K562 (cell line): Measurements from ENCODE around the gene MYO1D. TPM values are rescaled to one million over a fixed set of nuclear protein-coding genes. Genes with fewer than 3 reads are reported as not detected.
A peak's percentile ranks its signal among the peaks of the same experiment; 100 is the strongest.

Source experiments
- ATAC-seq: fragments of 200-7000 bp; cut with Tn5 transposase; 3 replicates; pipeline ENCODE4 v1.9.1; 2020; ENCODE audit warnings: moderate library complexity
- BruUV-seq: library from RNA; stranded (reverse); fragments of 400-500 nt; replicated peaks from 2 replicates; lab custom pipeline; 2021; lab: Mats Ljungman, UMichigan
- CTCF ChIA-PET: fragments of 300-600 bp; formaldehyde crosslinking; extraction: SDS; loops from one replicate; lab custom pipeline; 2021; ENCODE audit warnings: low intra/inter-chr PET ratio; lab: Yijun Ruan, JAX
- POLR2A ChIA-PET: fragments of 300-600, 350-650 bp; sonication (Branson Sonifier 250); formaldehyde crosslinking; extraction: SDS; loops from one replicate; lab custom pipeline; 2021; ENCODE audit warnings: antibody characterized with exemption, inconsistent platforms; lab: Yijun Ruan, JAX
- DNase-seq, 4 experiments: peaks; one replicate each; pipeline versions ENCODE4 v3.0.0 to v3.0.0-alpha.2; 2011 to 2018; ENCODE audit warnings: low spot score in 3 of 4, mixed read lengths in 3 of 4; ENCODE audit errors: extremely low read depth in 1 of 4
- FAIRE-seq: peaks from 2 replicates; lab custom pipeline; 2011; peaks lifted over from hg19 to GRCh38; lab: Jason Lieb, UNC
- H2AFZ ChIP-seq: 2 replicates; pipeline ENCODE4 v1.6.0; 2011; ENCODE audit warnings: low read depth, low read length, control low read depth, inconsistent platforms
- H3K27ac ChIP-seq: fragments of 200-600 bp; 3 replicates; pipeline ENCODE4 v1.8.0; 2011; ENCODE audit warnings: low read depth, mild to moderate bottlenecking, control low read depth, inconsistent platforms, low read length, moderate library complexity, mixed read lengths; ENCODE audit errors: extremely low read depth
- H3K27me3 ChIP-seq, 2 experiments: fragments of 300-600 bp in 1 of 2; 2 replicates in 1 of 2; 3 replicates in 1 of 2; pipeline versions ENCODE4 v1.6.0 to v1.8.0; 2011; ENCODE audit warnings: inconsistent platforms in 2 of 2, low read length in 2 of 2, mild to moderate bottlenecking in 1 of 2, mixed read lengths in 1 of 2, moderate library complexity in 1 of 2; ENCODE audit not compliant: control insufficient read depth in 2 of 2, insufficient read depth in 2 of 2
- H3K36me3 ChIP-seq: fragments of 300-600 bp; 3 replicates; pipeline ENCODE4 v1.8.0; 2011; ENCODE audit warnings: mild to moderate bottlenecking, low read length, inconsistent platforms; ENCODE audit not compliant: control insufficient read depth, insufficient read depth
- H3K4me1 ChIP-seq, 2 experiments: fragments of 200-600 bp in 1 of 2; replicated peaks in 1 of 2; 2 replicates in 1 of 2; 3 replicates in 1 of 2; pipeline versions ENCODE4 v1.5.1 to v1.8.0; 2011; ENCODE audit warnings: inconsistent platforms in 2 of 2, low read length in 2 of 2, mild to moderate bottlenecking in 1 of 2, mixed read lengths in 1 of 2, moderate library complexity in 1 of 2; ENCODE audit not compliant: control insufficient read depth in 2 of 2, insufficient read depth in 2 of 2
- H3K4me2 ChIP-seq: 2 replicates; pipeline ENCODE4 v1.6.1; 2011; ENCODE audit warnings: low read length, control low read depth, inconsistent platforms, mixed read lengths; ENCODE audit not compliant: insufficient read depth
- H3K4me3 ChIP-seq: fragments of 200-600 bp; sonication (generic), shearing (Covaris generic); 2 replicates; pipeline ENCODE4 v1.5.1; 2016; ENCODE audit warnings: control low read depth, inconsistent platforms
- H3K79me2 ChIP-seq: fragments of 200-600 bp; 3 replicates; pipeline ENCODE4 v1.8.0; 2011; ENCODE audit warnings: low read length, inconsistent platforms; ENCODE audit not compliant: control insufficient read depth, insufficient read depth
- H3K9ac ChIP-seq, 2 experiments: 2 replicates each; pipeline versions ENCODE4 v1.6.0 to v1.6.1; 2011; ENCODE audit warnings: low read depth in 2 of 2, low read length in 2 of 2, control low read depth in 1 of 2, inconsistent platforms in 1 of 2, mild to moderate bottlenecking in 1 of 2, mixed read lengths in 1 of 2; ENCODE audit not compliant: insufficient read depth in 1 of 2
- H3K9me1 ChIP-seq: one replicate; pipeline ENCODE4 v1.6.0; 2011; ENCODE audit warnings: inconsistent platforms, mild to moderate bottlenecking, low read length, moderate library complexity; ENCODE audit not compliant: control insufficient read depth, insufficient read depth
- H3K9me3 ChIP-seq: replicated peaks from 2 replicates; pipeline ENCODE4 v1.5.1; 2011; ENCODE audit warnings: low read depth, low read length, inconsistent platforms; ENCODE audit not compliant: control insufficient read depth, insufficient read depth
- H4K20me1 ChIP-seq: replicated peaks from 2 replicates; pipeline ENCODE4 v1.6.1; 2011; ENCODE audit warnings: low read length, inconsistent platforms, mixed read lengths; ENCODE audit not compliant: control insufficient read depth, insufficient read depth
- CBFA2T3 ChIP-seq: fragments of 450-650 bp; IDR thresholded peaks from 2 replicates; pipeline ENCODE4 v1.6.1; 2017
- EP300 ChIP-seq: IDR thresholded peaks from 2 replicates; pipeline ENCODE4 v1.6.1; 2012; ENCODE audit warnings: low read length, improper control_type of control experiment
- WGBS: fragments of 100-300 bp; shearing (Covaris generic); methylation state at CpG from one replicate; pipeline ENCODE4 v1.1.6; 2016; ENCODE audit warnings: low coverage, mixed read lengths; ENCODE audit not compliant: insufficient coverage; ENCODE audit errors: missing lambda C conversion rate; 5-methylcytosine and 5-hydroxymethylcytosine counted together
- in situ Hi-C: fragments of 300-500 bp; cut with MboI; formaldehyde crosslinking; loops from 4 replicates; pipeline ENCODE4 v1.15.0; 2018; ENCODE audit warnings: inconsistent platforms, mixed read lengths
- intact Hi-C: fragments of 100-400 bp; cut with micrococcal nuclease; formaldehyde crosslinking; loops from 2 replicates; pipeline ENCODE4 v1.14.2; 2022
- polyA plus RNA-seq, 8 experiments: library from polyadenylated mRNA; depleted of rRNA in 4 of 8; stranded (reverse) in 5 of 8; unstranded in 3 of 8; fragments of >200 nt; fragmentation: Nextera tagmentation in 2 of 8; fragmentation: Illumina TruSeq in 1 of 8; extraction: Ambion mirVana in 2 of 8; extraction: Trizol in 1 of 8; gene quantifications; 2 replicates each; pipeline versions ENCODE4 v1.2.1 to v1.2.3, GENCODE V29; 2011 to 2014; ENCODE audit warnings: inconsistent platforms in 1 of 8, missing spikeins in 1 of 8
- total RNA-seq, 7 experiments: library from RNA; depleted of rRNA in 6 of 7; stranded (reverse); fragments of >200 nt in 6 of 7; fragmentation: Illumina TruSeq in 2 of 7; extraction: Trizol in 2 of 7; gene quantifications; 2 replicates each; pipeline versions ENCODE4 v1.2.1 to v1.2.3, GENCODE V29; 2011 to 2021; ENCODE audit warnings: low replicate concordance in 1 of 7
- TF ChIP-seq, protein P1 (sequence below): fragments of 450-650 bp; IDR thresholded peaks from 2 replicates; pipeline ENCODE4 v1.6.1; 2017; ENCODE audit warnings: mild to moderate bottlenecking, moderate library complexity
- TF ChIP-seq, protein P2 (sequence below): fragments of 250-450 bp; sonication (Bioruptor Pico); IDR thresholded peaks from 2 replicates; pipeline ENCODE4 v1.8.0; 2021; ENCODE audit warnings: moderate library complexity, mild to moderate bottlenecking, inconsistent platforms
- TF ChIP-seq, protein P3 (sequence below): fragments of 450-650 bp; formaldehyde crosslinking; IDR thresholded peaks from 2 replicates; pipeline ENCODE4 v1.4.0; 2020; ENCODE audit warnings: mild to moderate bottlenecking, mixed read lengths

Gene MYO1D
- total and polyA plus RNA-seq, 9 of the 15 experiments (the other 6 are each of a cell fraction or from before 2014, with no cell fraction given): 2.1 to 71.2 (median 45.4) TPM

DNA sequence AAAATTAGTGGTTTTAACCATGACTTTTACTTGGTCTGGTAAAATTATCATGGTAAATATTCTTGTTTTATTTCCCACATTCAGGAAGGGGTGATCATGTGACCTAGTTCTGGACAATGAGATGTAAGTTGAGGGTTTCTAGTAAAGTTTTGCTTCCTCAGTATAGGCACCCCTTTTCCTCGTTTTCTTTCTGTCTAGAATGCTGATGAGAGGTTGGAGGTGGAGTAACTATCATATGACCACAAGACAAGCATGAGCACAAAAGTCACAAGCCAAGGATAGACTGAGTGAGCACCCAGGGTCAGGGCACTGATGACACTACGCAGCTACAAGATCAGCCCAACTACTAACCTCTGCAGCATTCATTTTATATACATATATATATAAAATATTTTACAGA is 53.9 kb downstream of the MYO1D start:
- H3K36me3 ChIP-seq: no peaks in the 10 kb centered on the region; the same call in 1 of the 3 replicates
- intact Hi-C loops: no loop called here
- no peak for FAIRE-seq
- TF ChIP-seq EP300: no peak
- TF ChIP-seq, protein P1, sequence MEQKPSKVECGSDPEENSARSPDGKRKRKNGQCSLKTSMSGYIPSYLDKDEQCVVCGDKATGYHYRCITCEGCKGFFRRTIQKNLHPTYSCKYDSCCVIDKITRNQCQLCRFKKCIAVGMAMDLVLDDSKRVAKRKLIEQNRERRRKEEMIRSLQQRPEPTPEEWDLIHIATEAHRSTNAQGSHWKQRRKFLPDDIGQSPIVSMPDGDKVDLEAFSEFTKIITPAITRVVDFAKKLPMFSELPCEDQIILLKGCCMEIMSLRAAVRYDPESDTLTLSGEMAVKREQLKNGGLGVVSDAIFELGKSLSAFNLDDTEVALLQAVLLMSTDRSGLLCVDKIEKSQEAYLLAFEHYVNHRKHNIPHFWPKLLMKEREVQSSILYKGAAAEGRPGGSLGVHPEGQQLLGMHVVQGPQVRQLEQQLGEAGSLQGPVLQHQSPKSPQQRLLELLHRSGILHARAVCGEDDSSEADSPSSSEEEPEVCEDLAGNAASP: no peak
- TF ChIP-seq, protein P2, sequence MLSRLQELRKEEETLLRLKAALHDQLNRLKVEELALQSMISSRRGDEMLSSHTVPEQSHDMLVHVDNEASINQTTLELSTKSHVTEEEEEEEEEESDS: no peak
- no peak for TF ChIP-seq CBFA2T3
- TF ChIP-seq, protein P3, sequence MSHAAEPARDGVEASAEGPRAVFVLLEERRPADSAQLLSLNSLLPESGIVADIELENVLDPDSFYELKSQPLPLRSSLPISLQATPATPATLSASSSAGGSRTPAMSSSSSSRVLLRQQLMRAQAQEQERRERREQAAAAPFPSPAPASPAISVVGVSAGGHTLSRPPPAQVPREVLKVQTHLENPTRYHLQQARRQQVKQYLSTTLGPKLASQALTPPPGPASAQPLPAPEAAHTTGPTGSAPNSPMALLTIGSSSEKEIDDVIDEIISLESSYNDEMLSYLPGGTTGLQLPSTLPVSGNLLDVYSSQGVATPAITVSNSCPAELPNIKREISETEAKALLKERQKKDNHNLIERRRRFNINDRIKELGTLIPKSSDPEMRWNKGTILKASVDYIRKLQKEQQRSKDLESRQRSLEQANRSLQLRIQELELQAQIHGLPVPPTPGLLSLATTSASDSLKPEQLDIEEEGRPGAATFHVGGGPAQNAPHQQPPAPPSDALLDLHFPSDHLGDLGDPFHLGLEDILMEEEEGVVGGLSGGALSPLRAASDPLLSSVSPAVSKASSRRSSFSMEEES: peak; percentile 81
- TF ChIP-seq, all 486 proteins: peak for 1
- H3K4me1 ChIP-seq: peaks cover 0 to 23% of the 10 kb centered on the region in 2 experiments
- H3K4me3 ChIP-seq: no peak overlapping the region
- WGBS: 85% methylated on average over 2 of the region's 2 CpGs
- H4K20me1 ChIP-seq: 0 out of 2 replicates have a peak, but pooled peaks cover 4% of the 10 kb centered on the region
- no TSS peak for BruUV-seq
- POLR2A ChIA-PET: interaction anchor here (0.5 kb wide), 1 partner anchor 14 kb away, joined by 3 read pairs; no protein-coding TSS in a partner anchor
- in situ Hi-C loops: no loop called here
- no peaks in the 10 kb centered on the region for H3K9me1 ChIP-seq
- H3K27ac ChIP-seq: no peak overlapping the region
- H3K9ac ChIP-seq: no peak overlapping the region
- ATAC-seq: no peak
- DNase-seq: no peak
- peaks cover 47% of the 10 kb centered on the region for H3K79me2 ChIP-seq
- H2AFZ ChIP-seq: no peak overlapping the region
- CTCF ChIA-PET: no interaction called here
- H3K27me3 ChIP-seq: no peaks in the 10 kb centered on the region
- no peaks in the 10 kb centered on the region for H3K9me3 ChIP-seq
- H3K4me2 ChIP-seq: no peak overlapping the region
